Activated CD8-positive, alpha-beta T cell treated with anti-CD3 and anti-CD28 coated beads, Interleukin-2, amount 10 ng/mL, durations not matched to agents 7 days and 5 days (primary cell): ENCODE results near the gene C12orf43. TPM values are rescaled to one million over a fixed set of nuclear protein-coding genes. Genes with fewer than 3 reads are reported as not detected.
"Not testable (repeated sequence)": the region's sequence is repeated elsewhere in the genome, so short reads cannot be mapped to it uniquely, and the experiment has no call there.

Experiments
- ATAC-seq: fragments of 150-1000 bp; cut with Tn5 transposase; one replicate; pipeline ENCODE4 v1.10.0; 2021; ENCODE audit warnings: moderate library complexity
- CTCF ChIA-PET: fragments of 350-600 bp; sonication (Branson Sonifier 250); formaldehyde crosslinking; loops from one replicate; lab custom pipeline; 2021; ENCODE audit warnings: antibody characterized with exemption; lab: Charles Lee
- POLR2A ChIA-PET: fragments of 350-600 bp; sonication (Branson Sonifier 250); formaldehyde crosslinking; loops from one replicate; lab custom pipeline; 2021; ENCODE audit warnings: antibody characterized with exemption; lab: Charles Lee
- DNase-seq: peaks from one replicate; pipeline ENCODE4 v3.0.0-alpha.2; 2020
- H3K27ac Mint-ChIP-seq: one replicate; pipeline ENCODE4 v1.8.0; 2021; ENCODE audit warnings: mild to moderate bottlenecking, mixed read lengths
- H3K27me3 Mint-ChIP-seq: one replicate; pipeline ENCODE4 v1.8.0; 2021; ENCODE audit warnings: low read depth, mixed read lengths
- H3K36me3 Mint-ChIP-seq: one replicate; pipeline ENCODE4 v1.8.0; 2021; ENCODE audit warnings: low read depth, mixed read lengths
- H3K4me1 Mint-ChIP-seq: one replicate; pipeline ENCODE4 v1.8.0; 2021; ENCODE audit warnings: low read depth, mixed read lengths
- H3K4me3 Mint-ChIP-seq: one replicate; pipeline ENCODE4 v1.8.0; 2021; ENCODE audit warnings: mild to moderate bottlenecking, mixed read lengths
- H3K9me3 Mint-ChIP-seq: one replicate; pipeline ENCODE4 v1.8.0; 2022; ENCODE audit warnings: mixed read lengths; ENCODE audit not compliant: insufficient read depth
- total RNA-seq, 2 experiments: library from RNA; stranded (reverse); gene quantifications; one replicate each; pipeline ENCODE4 v1.2.3, GENCODE V29; 2021

C12orf43 gene, protein sequence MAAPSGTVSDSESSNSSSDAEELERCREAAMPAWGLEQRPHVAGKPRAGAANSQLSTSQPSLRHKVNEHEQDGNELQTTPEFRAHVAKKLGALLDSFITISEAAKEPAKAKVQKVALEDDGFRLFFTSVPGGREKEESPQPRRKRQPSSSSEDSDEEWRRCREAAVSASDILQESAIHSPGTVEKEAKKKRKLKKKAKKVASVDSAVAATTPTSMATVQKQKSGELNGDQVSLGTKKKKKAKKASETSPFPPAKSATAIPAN
- total RNA-seq, result 10 to 100 TPM; 19.0 to 23.3 TPM

DNA sequence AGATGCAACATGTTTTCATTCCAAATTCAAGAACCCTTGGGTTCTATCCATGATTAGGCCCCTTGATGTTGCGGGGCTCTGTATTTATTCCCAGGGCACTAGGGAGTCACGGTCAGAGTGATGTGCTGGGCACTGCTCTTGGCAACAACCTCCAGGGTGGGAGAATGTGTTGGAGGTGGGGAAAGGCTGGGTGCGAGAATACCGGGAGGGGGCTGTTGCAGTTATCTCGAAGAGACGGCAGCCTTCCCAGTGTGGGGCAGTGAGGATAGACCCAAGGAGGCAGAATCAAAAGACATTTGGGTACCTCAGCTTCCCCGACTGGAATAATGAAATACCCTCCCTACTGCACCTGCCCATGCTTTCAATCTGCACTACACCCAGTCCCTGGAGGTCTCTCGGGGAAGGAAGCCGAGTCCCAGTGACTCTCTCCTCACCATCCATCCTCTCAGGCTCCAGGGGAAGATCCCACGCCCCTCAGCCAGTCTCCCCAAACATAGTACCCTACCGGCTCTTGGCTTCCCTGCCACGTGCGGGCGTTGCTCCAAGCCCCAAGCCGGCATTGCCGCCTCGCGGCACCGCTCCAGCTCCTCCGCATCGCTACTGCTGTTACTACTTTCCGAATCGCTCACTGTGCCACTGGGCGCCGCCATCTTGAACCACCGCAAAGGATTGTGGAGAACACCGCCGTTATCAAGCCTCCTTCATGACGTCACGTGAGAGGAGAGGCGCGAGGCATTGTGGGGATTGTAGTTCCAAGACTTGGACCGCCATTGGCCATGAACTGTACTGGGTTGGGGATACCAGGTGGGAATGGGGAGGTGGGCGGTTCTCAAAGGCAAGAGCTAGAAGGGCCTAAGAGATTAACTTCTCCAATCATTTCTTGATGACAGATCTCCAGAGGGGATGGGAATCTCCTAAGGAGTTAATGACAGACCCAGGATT lies at the start of gene C12orf43:
Gene C12orf43 (minus strand): TSS at position 663 of the 942 bp plus-strand sequence. CDS start 13 bp downstream, at position 650.
- Mint-ChIP-seq H3K36me3 (peaks cover 27% of the 10 kb centered on the region), H3K27ac (peak within 1 kb of the TSS; percentile 91), H3K4me3 (peak within 1 kb of the TSS; percentile 86), H3K27me3 (no peaks in the 10 kb centered on the region), H3K4me1 (peaks cover 21% of the 10 kb centered on the region), H3K9me3 (no peaks in the 10 kb centered on the region)
- ATAC-seq (peak; percentile 97), DNase-seq (peak; percentile 97)
- POLR2A ChIA-PET, result interaction anchor here (1.5 to 2.0 kb wide), 2 partner anchors 23 to 44 kb away, joined by 4 to 5 read pairs; partner anchors contain the start of gene OASL
- CTCF ChIA-PET, result interaction anchor here (1.0 to 1.7 kb wide), 4 partner anchors 11 to 44 kb away, joined by 3 to 7 read pairs (median 4); no protein-coding TSS in a partner anchor

DNA sequence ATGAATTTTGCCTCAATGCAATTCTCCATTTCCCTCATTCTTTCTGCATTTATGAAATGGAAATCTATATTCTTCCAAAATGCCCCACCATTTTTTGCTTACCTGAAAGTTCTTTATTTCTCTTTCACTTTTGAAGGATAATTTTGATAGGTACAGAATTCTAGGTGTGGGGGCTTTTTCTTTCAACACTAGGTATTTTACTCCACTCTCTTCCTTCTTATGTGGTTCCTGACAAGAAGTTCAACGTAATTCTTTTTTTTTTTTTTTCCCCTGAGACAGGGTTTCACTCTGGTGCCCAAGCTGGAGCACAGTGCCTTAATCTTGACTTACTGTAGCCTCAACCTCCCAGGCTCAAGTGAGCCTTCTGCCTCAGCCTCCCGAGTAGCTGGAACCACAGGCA lies 49.1 kb upstream of the C12orf43 start:
- no peak for ATAC-seq
- ChIA-PET CTCF (interaction anchor here (1.0 to 1.4 kb wide), 5 partner anchors 15 to 60 kb away, joined by 3 to 7 read pairs (median 3); no protein-coding TSS in a partner anchor), POLR2A (no interaction called here)
- no peak overlapping the region for H3K27ac Mint-ChIP-seq
- no peaks in the 10 kb centered on the region for H3K9me3 Mint-ChIP-seq
- H3K36me3 Mint-ChIP-seq, result no peaks in the 10 kb centered on the region
- DNase-seq, result no peak
- H3K4me1 Mint-ChIP-seq, result peaks cover 21% of the 10 kb centered on the region
- peaks cover 10% of the 10 kb centered on the region for H3K27me3 Mint-ChIP-seq
- no peak overlapping the region for H3K4me3 Mint-ChIP-seq

DNA sequence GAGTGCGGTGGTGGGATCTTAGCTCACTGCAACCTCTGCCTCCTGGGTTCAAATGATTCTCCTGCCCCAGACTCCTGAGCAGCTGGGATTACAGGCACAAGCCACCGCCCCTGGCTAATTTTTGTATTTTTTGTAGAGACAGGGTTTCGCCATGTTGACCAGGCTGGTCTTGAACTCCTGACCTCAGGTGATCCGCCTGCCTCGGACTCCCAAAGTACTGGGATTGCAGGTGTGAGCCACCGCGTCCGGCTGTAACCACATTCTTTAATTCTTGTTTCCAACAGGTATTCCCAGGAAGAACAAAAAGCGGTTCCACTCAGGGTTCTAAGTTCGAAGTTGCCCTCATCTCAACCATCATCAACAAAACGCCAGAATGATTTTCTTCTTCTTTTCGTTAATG lies 48.3 kb upstream of the C12orf43 start:
- peaks cover 28% of the 10 kb centered on the region for H3K4me1 Mint-ChIP-seq
- H3K36me3 Mint-ChIP-seq, DNase-seq, ATAC-seq, H3K4me3 Mint-ChIP-seq, H3K9me3 Mint-ChIP-seq, H3K27me3 Mint-ChIP-seq, H3K27ac Mint-ChIP-seq: not testable (repeated sequence)
- CTCF ChIA-PET, result interaction anchor here (0.6 to 1.4 kb wide), 5 partner anchors 10 to 59 kb away, joined by 3 to 7 read pairs (median 3); no protein-coding TSS in a partner anchor
- POLR2A ChIA-PET, result interaction anchor here (1.2 kb wide), 1 partner anchor 379 kb away, joined by 3 read pairs; no protein-coding TSS in a partner anchor

DNA sequence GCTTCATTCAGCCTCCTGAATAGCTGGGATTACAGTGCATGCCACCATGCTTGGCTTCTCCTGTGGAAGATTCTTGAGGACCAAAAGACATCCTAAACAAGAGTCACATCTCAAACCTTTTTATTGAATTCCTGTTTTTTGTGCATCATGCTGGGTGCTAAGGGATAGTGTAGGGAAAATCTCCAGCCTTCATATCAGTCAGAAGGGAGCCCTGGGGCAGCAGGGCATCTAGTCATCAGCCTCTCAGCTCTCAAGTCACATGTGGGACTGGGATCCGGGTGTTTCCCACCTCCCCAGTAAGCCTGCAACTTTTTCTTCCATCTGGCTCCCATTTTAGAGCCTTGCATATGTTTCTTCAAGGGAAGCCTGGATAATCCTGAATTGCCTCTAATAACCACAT lies 47.8 kb upstream of the C12orf43 start:
- H3K4me3 Mint-ChIP-seq, result no peak overlapping the region
- no peak for ATAC-seq
- no peaks in the 10 kb centered on the region for H3K9me3 Mint-ChIP-seq
- POLR2A ChIA-PET, result interaction anchor here (1.2 kb wide), 1 partner anchor 379 kb away, joined by 3 read pairs; no protein-coding TSS in a partner anchor
- H3K4me1 Mint-ChIP-seq, result peaks cover 33% of the 10 kb centered on the region
- CTCF ChIA-PET, result interaction anchor here (0.6 kb wide), 1 partner anchor 10 kb away, joined by 3 read pairs; no protein-coding TSS in a partner anchor
- H3K27ac Mint-ChIP-seq, result no peak overlapping the region
- peaks cover 10% of the 10 kb centered on the region for H3K27me3 Mint-ChIP-seq
- H3K36me3 Mint-ChIP-seq, result no peaks in the 10 kb centered on the region
- no peak for DNase-seq

DNA sequence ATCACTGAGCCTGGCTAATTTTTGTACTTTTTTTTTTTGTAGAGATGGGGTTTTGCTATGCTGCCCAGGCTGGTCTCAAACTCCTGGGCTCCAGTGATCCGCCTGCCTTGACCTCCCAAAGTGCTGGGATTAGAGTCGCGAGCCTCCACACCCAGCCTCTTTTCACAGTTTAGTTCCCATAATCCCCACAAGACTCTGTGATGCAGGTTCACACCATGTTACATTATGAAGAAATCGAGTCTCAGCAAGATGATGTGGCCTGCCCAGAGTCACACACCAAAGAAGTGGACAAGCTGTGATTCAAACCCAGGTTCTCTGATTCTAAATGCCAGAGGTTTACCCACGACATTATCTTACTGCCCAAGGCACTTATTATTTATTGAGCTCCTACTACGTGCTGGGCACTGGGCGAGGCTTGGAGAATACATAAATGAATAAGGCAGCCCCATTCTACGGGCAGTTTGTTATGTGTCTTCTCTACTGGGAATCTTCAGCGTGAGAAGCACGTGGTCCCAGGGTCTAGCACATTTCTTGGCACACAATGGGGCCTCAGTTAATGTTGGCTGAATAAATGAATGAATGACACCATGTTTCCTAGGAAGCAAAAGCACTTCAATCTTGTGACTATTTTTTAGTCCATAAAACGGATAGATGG lies 46.2 kb upstream of the C12orf43 start:
- peaks cover 6% of the 10 kb centered on the region for H3K27me3 Mint-ChIP-seq
- H3K9me3 Mint-ChIP-seq, result no peaks in the 10 kb centered on the region
- H3K4me1 Mint-ChIP-seq, result peaks cover 39% of the 10 kb centered on the region
- ChIA-PET POLR2A (no interaction called here), CTCF (interaction anchor here (1.3 to 6.5 kb wide), 8 partner anchors 9 to 162 kb away, joined by 3 to 127 read pairs (median 17); partner anchors contain the start of gene OASL)
- no peaks in the 10 kb centered on the region for H3K36me3 Mint-ChIP-seq
- DNase-seq, result no peak
- no peak for ATAC-seq
- H3K27ac Mint-ChIP-seq, result no peak overlapping the region
- no peak overlapping the region for H3K4me3 Mint-ChIP-seq

DNA sequence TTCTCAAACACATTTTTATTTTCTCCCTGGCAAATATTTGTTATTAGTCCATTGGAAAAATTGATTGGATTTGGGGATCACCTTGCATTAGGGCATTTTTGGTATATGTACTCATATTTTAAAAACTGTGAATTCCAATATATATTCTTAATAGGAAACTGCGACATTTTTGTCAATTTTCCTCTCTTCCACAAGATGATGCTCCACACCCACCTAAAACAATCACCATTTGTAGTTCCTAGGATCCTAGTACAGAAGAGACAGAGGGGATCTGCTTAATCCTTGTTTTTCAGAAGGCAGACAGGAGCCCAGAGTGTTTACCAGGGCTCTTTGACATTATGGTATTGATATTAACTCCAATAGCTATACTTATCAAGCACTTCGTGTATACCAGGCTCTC lies 45.5 kb upstream of the C12orf43 start:
- H3K4me3 Mint-ChIP-seq, result no peak overlapping the region
- no peaks in the 10 kb centered on the region for H3K9me3 Mint-ChIP-seq
- peaks cover 39% of the 10 kb centered on the region for H3K4me1 Mint-ChIP-seq
- ChIA-PET CTCF (interaction anchor here (1.2 to 6.5 kb wide), 14 partner anchors 10 to 178 kb away, joined by 3 to 127 read pairs (median 10); partner anchors contain the start of gene OASL), POLR2A (no interaction called here)
- no peaks in the 10 kb centered on the region for H3K36me3 Mint-ChIP-seq
- H3K27ac Mint-ChIP-seq, result no peak overlapping the region
- ATAC-seq, result no peak
- peaks cover 5% of the 10 kb centered on the region for H3K27me3 Mint-ChIP-seq
- DNase-seq, result no peak

DNA sequence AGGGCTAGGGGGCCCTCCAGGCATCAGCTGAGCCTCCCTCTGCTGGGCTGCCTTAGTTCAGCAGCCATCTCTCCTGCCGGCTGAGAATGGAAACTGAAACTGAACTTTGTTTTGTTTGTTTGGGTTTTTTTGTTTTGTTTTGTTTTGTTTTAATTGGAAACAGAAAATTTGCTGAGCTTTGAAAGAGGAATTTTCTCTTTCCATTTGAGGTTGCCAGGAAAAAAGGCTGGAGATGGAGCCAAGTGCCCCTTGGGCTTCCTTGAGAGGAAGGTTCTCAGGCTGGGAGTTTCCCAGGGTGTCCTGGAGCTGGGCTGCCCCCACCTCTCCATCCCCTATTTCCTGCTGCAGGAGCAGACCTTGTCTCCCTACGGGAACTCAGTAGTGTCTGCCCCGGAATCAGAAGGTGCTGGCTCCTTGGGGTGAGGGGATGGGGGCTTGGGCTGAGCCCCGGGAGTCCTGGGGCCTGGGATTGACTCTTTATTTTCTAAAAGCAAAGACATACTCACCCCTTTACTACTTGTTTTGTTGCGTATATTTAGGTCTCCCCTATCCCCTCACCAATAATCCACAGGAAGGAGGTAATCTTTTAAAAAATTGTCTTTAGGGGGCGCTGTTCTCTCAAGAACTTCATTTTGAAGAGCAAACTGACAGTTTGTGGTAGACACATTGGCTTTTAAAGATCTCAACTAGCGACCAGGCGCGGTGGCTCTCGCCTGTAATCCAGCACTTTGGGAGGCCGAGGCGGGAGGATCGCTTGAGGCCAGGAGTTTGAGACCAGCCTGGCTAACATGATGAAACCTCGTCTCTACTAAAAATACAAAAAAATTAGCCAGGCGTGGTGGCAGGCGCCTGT lies 44.1 kb upstream of the C12orf43 start:
- ChIA-PET CTCF (interaction anchor here (0.5 to 6.5 kb wide), 50 partner anchors 8 to 478 kb away, joined by 3 to 127 read pairs (median 5); partner anchors contain the start of genes C12orf43, CAMKK2, OASL and POP5), POLR2A (interaction anchor here (0.6 to 2.1 kb wide), 14 partner anchors 12 to 479 kb away, joined by 3 to 10 read pairs (median 4); partner anchors contain the start of genes C12orf43, OASL and POP5)
- Mint-ChIP-seq H3K36me3 (no peaks in the 10 kb centered on the region), H3K4me1 (peaks cover 31% of the 10 kb centered on the region), H3K27ac (peak overlapping the region; percentile 99), H3K4me3 (peak overlapping the region; percentile 82), H3K9me3 (no peaks in the 10 kb centered on the region), H3K27me3 (peaks cover 2% of the 10 kb centered on the region)
- DNase-seq, result peak; percentile 83
- peak; percentile 98 for ATAC-seq

DNA sequence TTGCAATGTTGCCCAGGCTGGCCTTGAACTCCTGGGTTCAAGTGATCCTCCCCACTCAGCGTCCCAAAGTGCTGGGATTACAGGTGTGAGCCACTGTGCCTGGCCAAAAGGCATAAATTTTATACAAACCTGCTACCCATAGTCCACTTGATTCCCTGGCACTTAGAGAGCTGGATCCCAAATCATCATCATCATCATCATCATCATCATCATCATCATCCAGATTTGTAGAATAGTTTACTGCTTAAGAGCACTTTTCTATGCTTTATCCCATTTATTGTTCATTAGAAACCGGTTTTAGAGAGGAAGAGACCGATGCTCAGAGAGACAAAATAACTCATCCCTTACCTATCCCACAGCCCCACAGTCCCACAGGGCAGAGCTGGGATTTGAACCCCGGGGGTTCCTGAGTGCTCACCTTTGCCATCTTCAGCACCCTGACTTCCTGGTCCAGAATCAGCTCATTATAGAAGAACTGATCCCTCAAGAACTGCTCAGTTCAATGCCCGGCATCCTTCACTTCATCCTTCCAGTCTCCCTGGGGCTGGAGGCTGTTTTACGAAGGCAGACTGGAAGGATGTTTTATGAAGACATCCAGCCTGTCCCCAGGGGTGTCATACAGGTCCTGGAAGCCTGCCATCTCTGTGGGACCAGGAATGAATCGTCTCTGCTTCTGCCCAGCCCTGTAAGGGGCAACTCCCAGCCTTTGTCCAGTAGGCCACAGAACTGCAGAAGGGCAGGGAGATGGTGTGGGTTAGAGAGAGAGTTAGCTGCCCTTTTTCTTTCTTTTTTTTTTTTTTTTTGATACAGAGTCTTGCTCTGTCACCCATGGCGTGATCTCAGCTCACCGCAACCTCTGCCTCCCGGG lies 43.0 kb upstream of the C12orf43 start:
- no peaks in the 10 kb centered on the region for H3K36me3 Mint-ChIP-seq
- H3K4me3 Mint-ChIP-seq, result peak overlapping the region; percentile 82
- H3K9me3 Mint-ChIP-seq, result no peaks in the 10 kb centered on the region
- H3K27me3 Mint-ChIP-seq, result peaks cover 2% of the 10 kb centered on the region
- ChIA-PET CTCF (interaction anchor here (0.5 to 6.5 kb wide), 43 partner anchors 9 to 477 kb away, joined by 3 to 127 read pairs (median 5); partner anchors contain the start of genes C12orf43, CAMKK2, OASL and POP5), POLR2A (interaction anchor here (0.5 to 2.1 kb wide), 15 partner anchors 10 to 478 kb away, joined by 3 to 10 read pairs (median 4); partner anchors contain the start of genes C12orf43, OASL and POP5)
- ATAC-seq, result no peak
- peak overlapping the region; percentile 99 for H3K27ac Mint-ChIP-seq
- H3K4me1 Mint-ChIP-seq, result peaks cover 26% of the 10 kb centered on the region
- no peak for DNase-seq

DNA sequence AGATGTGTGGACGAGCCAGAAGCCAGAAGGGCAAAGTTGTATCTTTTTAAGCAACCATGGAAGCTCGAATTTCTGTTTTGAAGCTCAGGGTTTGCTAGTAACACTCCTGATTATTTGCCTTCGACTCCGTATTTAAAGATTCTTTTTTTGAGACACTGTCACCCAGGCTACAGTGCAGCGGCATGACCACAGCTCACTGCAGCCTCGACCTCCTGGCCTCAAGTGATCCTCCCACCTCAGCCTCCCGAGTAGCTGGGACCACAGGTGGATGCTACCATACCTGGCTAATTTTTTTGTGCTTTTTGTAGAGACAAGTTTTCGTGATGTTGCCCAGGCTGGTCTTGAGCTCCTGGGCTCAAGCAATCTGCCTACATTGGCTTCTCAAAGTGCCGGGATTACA lies 41.5 kb upstream of the C12orf43 start:
- ChIA-PET CTCF (interaction anchor here (0.9 to 6.5 kb wide), 4 partner anchors 37 to 89 kb away, joined by 3 to 127 read pairs (median 47); no protein-coding TSS in a partner anchor), POLR2A (interaction anchor here (0.6 to 1.9 kb wide), 3 partner anchors 8 to 77 kb away, joined by 3 to 6 read pairs (median 4); no protein-coding TSS in a partner anchor)
- Mint-ChIP-seq H3K4me3 (no peak overlapping the region), H3K27me3 (peaks cover 2% of the 10 kb centered on the region), H3K4me1 (peaks cover 26% of the 10 kb centered on the region), H3K9me3 (no peaks in the 10 kb centered on the region), H3K36me3 (no peaks in the 10 kb centered on the region), H3K27ac (no peak overlapping the region)
- ATAC-seq, result no peak
- DNase-seq, result no peak
